Posterior cingulate gyrus (tissue), 11 donors: Measurements from ENCODE around the gene TRAF5.
"Not testable (repeated sequence)": the region's sequence is repeated elsewhere in the genome, so short reads cannot be mapped to it uniquely, and the experiment has no call there.

Source experiments
- DNase-seq, 10 donors: peaks; one replicate each; pipeline versions ENCODE4 v3.0.0 to v3.0.0-alpha.2; 2020 to 2021; ENCODE audit warnings: mixed read lengths in 3 of 10
- intact Hi-C: fragments of 100-400 bp; cut with DNase I; formaldehyde crosslinking; loops from one replicate; pipeline ENCODE4 v1.15.1; 2023

The TRAF5 gene

GRCh38 chr1:211375146-211375818, 48.6 kb downstream of the TRAF5 start:
- intact Hi-C loops, result no loop called here

GRCh38 chr1:211375949-211376348, 49.3 kb downstream of the TRAF5 start:
- no peak for DNase-seq
- intact Hi-C loops, result no loop called here

More at GRCh38 chr1:211375146-211375818, 48.6 kb downstream of the TRAF5 start:
- DNase-seq, result no peak

GRCh38 chr1:211376807-211377470, 50.3 kb downstream of the TRAF5 start:
- intact Hi-C loops, result no loop called here
- no peak for DNase-seq

GRCh38 chr1:211377539-211378450, 51.2 kb downstream of the TRAF5 start:
- DNase-seq, result no peak
- intact Hi-C loops, result no loop called here

- intact Hi-C loops, result no loop called here
- no peak for DNase-seq
Observed at GRCh38 chr1:211378844-211379243, 52.2 kb downstream of the TRAF5 start.

GRCh38 chr1:211379446-211379845, 52.8 kb downstream of the TRAF5 start:
- no peak for DNase-seq

GRCh38 chr1:211381481-211382181, 55.0 kb downstream of the TRAF5 start:
- intact Hi-C loops, result loop anchor here (2.0 kb wide), 1 partner anchor 123 kb away; the partner anchor contains the start of gene RCOR3
- no peak for DNase-seq

More at GRCh38 chr1:211379446-211379845, 52.8 kb downstream of the TRAF5 start:
- intact Hi-C loops, result no loop called here

GRCh38 chr1:211382182-211382713, 55.6 kb downstream of the TRAF5 start:
- no peak for DNase-seq
- intact Hi-C loops, result loop anchor here (2.0 kb wide), 1 partner anchor 123 kb away; the partner anchor contains the start of gene RCOR3

GRCh38 chr1:211382714-211383480, 56.3 kb downstream of the TRAF5 start:
- intact Hi-C loops, result loop anchor here (2.0 kb wide), 1 partner anchor 124 kb away; the partner anchor contains the start of gene RCOR3
- DNase-seq, result peak; percentile 89 to 99 (median 94)

- intact Hi-C loops, result no loop called here
- no peak for DNase-seq
Observed at GRCh38 chr1:211384524-211384923, 57.9 kb downstream of the TRAF5 start.

- intact Hi-C loops, result no loop called here
Observed at GRCh38 chr1:211386921-211387320, 60.3 kb downstream of the TRAF5 start.

GRCh38 chr1:211390829-211391228, 64.2 kb downstream of the TRAF5 start:
- intact Hi-C loops, DNase-seq: not testable (repeated sequence)

More at GRCh38 chr1:211386921-211387320, 60.3 kb downstream of the TRAF5 start:
- DNase-seq, result no peak

GRCh38 chr1:211393203-211393602, 66.6 kb downstream of the TRAF5 start:
- DNase-seq, result no peak
- intact Hi-C loops, result no loop called here

GRCh38 chr1:211398266-211398930, 71.8 kb downstream of the TRAF5 start:
- DNase-seq, intact Hi-C loops: not testable (repeated sequence)

- DNase-seq, result not testable (repeated sequence)
Observed at GRCh38 chr1:211399851-211400393, 73.3 kb downstream of the TRAF5 start.

GRCh38 chr1:211401751-211402150, 75.1 kb downstream of the TRAF5 start:
- DNase-seq, intact Hi-C loops: not testable (repeated sequence)

More at GRCh38 chr1:211399851-211400393, 73.3 kb downstream of the TRAF5 start:
- intact Hi-C loops, result not testable (repeated sequence)

- DNase-seq, intact Hi-C loops: not testable (repeated sequence)
Observed at GRCh38 chr1:211406086-211406485, 79.5 kb downstream of the TRAF5 start.

GRCh38 chr1:211407749-211408148, 81.1 kb downstream of the TRAF5 start:
- DNase-seq, intact Hi-C loops: not testable (repeated sequence)
